HG03066 (cell line): ENCODE results near the gene KIAA0753.
"Not testable (repeated sequence)": the region's sequence is repeated elsewhere in the genome, so short reads cannot be mapped to it uniquely, and the experiment has no call there.

ENCODE experiments used
- ATAC-seq: cut with Tn5 transposase; IDR thresholded peaks from one replicate; pipeline ENCODE4 v1.9.1; 2021; ENCODE audit warnings: low read depth; ENCODE audit not compliant: unreplicated experiment

The KIAA0753 gene

DNA sequence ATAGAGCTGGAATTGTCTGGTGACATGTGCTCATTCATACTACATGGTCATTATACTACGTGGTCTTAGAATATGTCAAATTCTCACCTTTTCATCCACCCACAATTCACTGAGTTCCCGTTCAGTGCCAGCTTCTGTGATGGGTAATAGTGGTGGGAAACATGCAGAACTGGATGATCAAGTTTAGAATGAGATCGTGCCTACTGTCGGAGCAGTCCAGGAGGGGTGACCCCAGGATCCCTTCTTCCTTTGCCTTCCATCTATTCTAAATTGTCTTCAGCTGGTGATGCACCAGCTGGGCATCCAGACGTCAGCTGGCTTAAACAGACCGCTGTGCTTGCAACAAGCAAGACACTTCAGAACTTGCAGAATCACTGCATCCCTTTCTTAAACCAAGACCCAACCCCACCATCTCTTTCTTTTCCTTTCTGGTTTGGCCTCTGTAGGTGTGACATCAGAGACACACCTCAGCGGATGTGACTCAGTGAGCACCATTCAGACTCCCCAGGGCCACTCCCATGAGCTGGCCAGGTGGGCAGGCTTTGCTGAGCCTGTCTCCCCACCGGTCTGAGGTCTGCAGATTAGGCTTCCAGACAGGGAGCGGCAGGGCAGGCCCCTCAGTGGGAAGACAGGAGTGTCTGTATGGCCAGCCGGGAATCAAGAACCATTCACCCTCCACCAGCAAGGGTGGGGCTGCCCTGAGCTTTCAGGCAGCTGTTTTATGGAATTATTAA lies 29.1 kb upstream of the KIAA0753 start:
- ATAC-seq, result no peak

DNA sequence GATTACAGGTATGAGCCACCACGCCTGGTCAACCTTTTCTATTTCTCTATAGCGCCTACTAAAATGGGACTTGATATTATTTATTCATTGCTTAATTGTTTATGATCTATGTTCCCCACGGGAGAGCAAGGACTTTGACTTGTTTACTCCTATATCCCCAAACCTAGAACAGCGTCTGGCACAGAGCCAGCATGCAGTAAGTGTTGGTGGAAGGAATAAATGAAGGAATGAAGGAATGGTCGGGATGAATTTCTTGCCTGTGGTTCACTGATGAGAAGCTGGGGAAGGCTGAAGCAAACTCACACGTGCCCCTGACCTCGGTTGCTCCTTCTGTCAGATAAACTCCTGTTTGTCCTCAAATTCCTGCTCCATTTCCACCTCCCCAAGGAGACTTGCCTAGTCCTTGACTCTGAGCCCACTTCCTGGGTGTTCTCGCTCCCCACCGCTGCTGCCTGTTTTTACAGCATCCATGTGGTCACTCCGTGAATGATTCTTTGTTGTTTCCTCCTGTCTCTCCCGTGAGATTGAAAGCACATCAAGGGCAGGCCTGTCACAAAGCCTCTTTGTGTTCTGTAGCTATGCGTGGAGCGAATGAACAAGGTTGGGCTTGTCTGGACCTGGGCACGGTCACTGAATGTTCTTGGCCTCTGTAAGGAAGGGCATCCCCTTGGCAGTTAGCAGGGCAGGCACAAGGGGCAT lies 28.4 kb upstream of the KIAA0753 start:
- no peak for ATAC-seq

DNA sequence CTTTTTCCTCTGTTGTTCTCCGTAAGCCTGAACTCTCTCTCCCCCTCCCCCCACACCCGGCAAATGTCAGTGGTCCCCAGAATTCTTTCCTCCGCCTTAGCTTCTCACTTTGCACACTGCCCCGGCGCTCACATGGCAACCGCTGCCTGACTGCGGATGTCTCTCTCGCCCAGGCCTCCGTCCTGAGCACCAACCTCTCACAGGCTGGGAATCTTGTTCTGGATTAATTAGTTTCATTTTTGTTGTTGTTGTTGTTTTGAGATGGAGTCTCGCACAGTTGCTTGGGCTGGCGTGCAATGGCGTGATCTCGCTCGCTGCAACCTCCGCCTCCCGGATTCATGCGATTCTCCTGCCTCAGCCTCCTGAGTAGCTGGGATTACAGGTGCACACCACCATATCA lies 27.7 kb upstream of the KIAA0753 start:
- ATAC-seq, result no peak

DNA sequence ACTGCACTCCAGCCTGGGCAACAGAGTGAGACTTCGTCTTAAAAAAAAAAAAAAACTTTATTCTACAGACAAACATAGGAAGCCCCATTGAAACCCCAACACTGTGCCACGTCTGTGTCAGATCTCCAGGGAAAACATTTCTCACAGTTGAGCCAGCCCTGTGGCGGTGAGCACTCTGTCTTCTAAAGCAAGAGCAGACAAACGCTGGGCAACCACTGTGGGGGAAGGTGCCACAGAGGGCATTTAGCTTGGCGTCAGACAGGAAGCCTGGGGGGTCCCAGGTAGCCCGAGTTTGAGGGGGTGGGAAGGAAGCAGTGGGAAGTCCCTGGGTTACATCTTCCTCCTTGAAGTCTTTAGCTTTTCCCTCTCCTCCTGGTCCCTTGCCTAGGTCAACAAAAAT lies 27.0 kb upstream of the KIAA0753 start:
- no peak for ATAC-seq

DNA sequence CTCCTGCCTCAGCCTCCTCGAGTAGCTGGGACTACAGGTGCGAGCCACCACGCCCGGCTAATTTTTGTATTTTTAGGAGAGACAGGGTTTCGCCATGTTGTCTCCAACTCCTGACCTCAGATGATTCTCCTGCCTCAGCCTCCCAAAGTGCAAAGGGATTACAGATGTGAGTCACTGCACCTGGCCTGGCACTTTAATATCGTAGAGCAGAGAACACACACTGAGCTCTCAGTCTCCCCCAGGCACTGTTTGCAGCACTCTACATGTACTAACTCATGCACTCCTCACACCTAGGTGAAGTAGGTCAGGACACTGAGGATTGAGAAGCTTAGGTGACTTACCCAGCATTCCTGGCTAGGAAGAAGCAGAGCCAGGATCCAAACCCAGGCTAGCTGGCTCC lies 26.0 kb upstream of the KIAA0753 start:
- no peak for ATAC-seq

DNA sequence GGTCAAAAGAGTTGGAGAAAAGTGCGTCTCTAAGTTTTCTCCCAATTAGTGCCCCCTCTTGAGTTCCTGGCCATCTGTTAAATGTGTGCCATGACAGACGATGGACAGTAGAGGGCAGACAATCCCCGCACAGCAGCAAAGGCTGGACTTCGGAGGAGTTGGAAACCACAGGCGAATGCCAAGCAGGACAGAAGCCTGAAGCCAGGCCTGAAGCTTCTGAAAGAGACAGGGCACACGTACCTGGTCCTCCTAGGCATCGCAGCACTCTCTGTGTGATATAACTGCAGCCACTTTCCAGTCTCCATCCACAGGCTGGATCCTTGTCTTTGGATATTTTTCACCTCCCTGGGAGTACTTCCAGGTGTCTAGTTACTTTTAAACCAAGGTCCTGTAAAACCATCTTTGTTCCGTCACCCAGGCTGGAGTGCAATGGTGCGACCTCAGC lies 25.6 kb upstream of the KIAA0753 start:
- ATAC-seq, result no peak

DNA sequence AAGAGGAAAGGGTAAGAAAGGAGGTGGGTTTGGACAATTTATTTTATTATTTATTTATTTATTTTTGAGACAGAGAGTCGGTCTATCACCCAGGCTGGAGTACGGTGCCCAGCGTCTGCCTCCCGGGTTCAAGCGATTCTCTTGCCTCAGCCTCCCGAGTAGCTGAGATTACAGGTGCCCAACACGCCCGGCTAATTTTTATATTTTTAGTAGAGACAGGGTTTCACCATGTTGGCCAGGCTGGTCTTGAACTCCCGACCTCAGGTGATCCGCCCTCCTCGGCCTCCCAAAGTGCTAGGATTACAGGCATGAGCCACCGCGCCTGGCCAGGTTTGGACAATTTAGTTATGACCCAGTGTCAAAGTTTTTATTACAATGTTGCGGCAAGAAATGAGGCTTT lies 22.7 kb upstream of the KIAA0753 start:
- not testable (repeated sequence) for ATAC-seq

DNA sequence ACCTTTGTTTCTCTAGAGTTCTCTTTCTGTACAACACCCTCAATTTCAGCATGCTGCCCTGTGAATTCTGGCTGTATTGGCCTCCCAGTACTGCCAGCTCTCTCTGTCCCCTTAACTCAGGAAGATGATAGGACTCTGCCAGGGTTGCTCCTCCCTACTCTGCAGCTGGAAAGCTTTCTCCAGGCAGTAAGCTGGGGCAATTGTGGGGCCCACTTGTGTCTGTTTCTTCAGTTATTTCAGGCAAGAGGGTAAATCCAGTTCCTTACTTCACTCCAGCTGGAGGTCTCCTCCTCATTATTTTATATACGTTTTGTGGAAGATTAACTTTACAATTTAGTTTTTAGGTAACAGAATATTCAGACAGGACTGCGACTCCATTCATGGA lies 20.9 kb upstream of the KIAA0753 start:
- ATAC-seq, result no peak

DNA sequence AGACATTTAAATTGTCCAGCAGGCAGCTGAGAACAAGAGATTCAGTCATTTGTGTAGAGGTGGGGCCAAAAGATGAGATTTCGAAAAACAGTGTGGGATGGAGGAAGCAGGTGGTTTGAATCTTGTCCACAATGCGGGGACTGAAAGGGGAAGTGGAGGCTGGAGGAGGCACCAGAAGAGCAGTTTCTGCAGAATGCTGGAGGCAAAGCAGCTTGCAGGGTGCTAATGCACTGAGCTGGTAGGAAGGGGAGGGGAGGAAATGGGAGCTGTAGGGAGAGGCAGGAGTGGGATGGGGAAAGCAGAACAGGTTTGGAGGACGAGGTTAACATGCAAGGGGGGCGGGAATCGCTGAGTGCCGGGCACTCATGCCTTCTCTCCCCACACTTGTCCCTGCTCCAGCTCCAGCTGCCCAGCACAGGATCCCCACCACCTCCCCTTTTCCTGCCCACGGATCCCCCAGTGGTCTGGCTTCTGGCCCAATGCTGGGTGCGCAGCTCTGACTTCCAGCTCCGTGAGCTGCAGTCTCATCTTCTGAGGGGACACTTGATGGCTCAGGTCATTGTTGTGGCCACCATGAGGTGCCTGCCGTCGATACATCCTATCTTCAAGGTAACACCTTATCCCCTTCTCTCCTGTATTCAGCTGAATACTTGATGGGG lies 20.4 kb upstream of the KIAA0753 start:
- no peak for ATAC-seq

DNA sequence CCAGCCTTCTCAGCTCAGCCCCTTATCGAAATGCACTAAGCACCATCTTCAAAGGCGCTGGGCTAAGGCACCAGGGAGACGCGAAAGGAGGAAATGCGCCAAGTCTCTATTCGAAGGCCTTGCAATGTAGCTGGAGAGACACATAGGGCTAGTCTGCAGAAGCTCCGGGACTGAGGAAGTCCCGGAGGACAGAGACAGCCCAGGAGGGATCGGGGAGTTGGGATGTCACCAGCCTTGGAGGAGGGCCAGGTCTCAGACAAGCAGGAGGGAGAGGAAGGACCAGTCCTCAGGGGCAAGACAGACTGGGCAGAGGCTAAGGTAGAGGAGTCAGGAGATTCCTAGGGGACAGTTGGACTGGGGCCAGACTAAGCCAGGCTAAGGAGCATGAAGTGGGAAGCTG lies 19.6 kb upstream of the KIAA0753 start:
- ATAC-seq, result no peak

DNA sequence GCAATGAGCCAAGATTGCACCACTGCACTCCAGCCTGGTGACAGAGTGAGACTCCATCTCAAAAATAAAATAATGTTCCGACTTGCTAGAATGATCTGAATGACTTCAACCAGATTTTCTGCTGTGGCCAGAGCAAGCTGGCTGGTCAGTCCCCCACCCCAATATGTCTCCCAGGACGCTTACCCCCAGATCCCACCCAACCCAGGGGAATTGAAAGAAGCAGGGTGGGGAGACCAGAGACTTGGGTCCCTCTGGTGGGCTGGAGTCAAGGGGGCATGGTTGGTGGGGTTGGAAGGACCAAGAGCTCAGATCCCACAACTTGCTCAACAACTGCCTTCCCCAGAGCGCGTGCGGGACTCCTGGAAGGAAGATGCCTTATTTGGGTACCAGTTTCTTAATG lies 17.9 kb upstream of the KIAA0753 start:
- ATAC-seq, result not testable (repeated sequence)

DNA sequence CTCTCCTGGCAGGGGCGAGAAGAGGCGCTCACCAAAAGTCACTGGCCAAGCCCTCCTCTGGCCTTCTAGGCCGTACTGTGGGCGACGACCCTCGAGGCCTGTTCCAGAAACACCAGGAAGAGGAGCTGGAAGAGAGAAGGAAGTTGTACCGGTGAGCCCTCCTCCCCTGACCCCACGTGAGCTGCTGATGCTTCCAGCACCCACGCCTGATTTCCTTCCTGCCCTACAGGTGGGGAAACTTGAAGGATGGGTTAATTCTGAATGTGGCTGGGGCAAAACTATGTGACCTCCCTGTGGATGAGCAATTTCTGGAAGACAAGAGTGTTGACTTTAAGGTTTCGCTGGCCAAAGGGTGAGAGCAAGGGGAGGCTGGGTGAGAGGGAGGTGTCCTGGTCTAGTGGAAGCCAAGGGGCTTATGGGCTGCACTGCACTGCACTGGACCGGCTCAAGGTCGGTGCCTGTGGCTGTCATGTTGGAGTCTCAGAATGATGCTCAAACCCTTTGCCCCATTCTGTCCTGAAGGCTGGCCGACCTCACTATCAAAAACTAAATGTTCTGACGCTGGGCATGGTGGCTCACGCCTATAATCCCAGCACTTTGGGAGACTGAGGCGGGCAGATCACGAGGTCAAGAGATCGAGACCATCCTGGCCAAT lies 17.2 kb upstream of the KIAA0753 start:
- ATAC-seq, result no peak

DNA sequence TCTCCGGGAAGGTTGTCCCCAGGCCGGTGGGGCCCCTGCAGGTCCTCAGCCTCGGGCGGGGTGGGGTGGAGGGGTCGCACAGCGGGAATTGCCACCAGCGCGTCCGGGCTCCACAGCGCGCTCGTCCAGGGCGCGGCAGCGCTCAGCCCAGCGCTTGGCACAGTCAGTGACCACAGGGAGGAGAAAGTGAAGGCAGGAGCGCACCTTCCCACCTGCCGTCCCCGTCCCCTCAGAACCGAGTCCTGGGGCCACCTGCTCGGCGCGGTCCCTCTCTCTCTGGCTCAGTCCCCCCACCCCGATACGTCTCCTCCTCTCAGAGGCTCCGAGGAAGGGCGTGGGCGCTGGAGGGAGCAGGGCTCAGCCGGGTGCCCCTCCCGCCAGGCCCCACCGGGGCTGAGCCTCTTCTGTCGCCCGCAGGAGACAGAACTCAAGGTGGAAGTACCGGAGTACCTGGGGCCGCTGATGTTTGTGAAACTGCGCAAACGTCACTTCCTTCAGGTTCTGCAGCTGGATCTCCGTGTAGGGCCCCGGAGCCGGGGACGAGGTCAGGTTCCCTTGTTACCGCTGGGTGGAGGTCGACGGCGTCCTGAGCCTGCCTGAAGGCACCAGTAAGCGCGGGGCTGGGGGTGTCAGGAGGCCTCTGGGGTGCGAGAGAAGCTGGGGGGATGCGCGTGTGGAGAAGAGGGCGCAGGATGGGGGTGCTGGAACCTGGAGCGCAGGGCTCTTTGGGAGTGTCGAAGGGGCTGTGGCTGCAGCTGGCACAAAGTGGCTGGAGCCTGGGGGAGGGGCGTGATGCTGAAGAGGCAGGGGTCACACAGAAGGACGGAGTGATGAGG lies 16.5 kb upstream of the KIAA0753 start:
- ATAC-seq, result not testable (repeated sequence)

DNA sequence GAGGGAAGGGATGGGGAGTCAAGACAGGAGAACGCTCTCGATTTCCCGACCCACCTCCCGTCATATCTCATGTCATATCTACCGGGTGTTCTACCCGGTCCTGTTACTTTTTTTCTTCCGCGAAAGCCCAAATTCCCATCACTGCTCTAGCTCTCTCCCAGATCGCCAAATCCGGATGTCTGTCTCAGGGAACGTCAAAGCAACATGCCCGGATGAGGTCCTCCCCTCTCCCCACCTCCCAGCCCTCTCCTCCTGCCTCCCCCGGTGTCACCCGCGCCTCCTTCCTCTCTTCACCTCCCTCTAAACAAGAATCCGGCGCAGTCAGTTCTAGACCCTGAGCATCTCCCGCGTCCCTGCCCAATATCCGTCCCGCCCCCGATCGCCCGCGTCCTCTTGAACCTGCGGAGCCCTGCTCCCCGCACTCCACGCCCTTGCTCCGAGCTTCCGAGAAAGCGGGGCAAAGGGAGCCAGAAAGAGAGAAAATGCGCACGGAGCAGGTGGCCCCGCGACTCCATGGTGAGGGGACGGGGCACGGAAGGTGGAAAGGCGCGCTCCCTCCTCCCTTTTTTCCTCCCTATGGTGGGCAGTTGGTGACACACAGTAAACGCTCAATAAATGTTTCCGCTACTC lies 15.3 kb upstream of the KIAA0753 start:
- ATAC-seq, result not testable (repeated sequence)

DNA sequence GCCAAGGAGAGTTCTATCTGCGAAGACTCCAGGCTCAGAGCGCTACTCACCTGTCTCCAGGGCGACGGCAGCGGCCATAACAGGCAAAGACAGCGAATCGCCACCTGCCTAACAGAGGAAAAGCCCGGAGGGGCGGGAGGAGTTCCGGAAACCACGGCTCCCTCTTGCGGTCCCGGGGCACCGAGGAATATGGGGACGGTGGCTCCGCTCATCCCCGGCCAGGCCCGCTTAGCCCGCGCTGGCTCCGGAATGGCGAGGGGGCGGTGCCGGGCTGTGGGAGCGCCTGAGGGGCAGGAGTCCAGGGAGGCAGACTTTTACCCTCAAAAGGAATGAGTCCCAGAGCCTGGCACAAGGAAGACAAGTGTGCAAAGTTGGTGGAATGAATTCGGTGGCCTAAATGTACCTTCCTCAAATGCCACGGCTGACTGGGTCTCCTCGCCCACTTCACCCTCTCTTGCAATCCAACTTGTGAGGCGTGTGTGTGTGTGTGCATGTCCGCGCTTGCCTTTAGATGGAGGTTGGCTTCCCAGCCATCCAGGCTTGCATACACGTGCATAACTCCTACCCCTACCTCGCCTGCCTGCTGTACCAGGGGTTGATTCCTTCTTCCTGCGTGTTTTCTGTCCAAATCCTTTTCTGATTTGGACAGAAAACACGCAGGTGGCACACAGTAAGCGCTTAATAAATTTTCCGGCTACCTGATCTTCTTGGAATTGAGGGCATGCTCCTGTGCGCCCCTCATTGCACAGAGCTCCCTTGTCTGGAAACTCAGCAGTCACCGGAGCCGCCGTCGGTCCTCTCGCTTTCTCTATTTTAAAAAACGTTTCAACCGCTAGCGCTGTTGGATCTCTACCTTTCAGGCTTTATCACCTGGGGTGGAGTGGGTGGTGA lies 14.6 kb upstream of the KIAA0753 start:
- no peak for ATAC-seq

DNA sequence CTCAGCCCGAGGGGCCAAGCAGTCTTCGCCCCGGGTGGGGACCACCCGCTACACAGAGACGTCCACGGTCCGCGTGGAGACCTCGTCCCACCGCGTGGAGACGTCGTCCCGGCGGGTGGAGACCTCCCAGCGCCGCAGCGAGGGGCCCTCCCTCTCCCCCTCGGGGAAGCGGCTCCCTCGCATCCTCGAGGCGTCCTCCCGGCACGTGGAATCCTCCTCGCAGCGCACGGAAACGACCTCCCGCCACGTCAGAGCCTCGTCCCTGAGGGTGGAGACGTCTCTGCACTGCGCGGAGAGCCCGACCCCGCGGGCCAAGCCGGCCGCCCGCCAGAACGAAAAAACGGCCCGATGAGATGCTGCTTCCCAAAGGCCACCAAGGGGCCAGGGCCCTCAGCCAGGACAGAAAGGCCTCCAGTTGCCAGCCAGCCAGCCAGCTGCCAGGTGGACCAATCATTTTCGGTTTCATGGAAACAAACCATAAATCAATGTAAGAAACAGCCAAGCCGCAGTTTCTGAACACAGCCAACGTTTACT lies 11.5 kb upstream of the KIAA0753 start:
- ATAC-seq, result no peak

DNA sequence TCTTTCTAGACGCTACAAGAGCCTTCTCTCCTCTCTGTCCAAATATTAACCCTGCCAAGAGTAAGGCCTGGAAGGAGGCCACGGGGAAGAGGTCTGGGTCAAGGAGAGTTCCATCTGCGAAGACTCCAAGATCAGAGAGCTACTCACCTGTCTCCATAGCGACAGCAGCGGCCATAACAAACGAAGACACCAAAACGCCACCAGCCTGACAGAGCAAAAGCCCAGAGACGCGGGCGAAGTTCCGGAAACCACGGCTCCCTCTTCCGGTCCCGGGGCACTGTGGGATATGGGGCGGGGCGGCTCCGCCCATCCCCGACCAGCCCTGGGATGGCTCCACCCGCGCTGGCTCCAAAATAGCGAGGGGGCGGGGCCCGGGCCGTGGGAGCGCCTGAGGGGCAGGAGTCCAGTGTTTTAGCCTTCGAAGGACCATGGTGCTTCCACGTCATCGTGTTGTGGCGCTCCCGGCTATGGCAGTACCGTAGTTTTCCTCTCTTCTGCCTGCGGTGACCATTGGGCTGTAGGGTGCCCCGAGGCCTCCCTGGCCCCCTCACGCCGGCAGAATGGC lies 10.9 kb upstream of the KIAA0753 start, which contains the start of the genes C17orf100 and MED31:
Gene C17orf100 (plus strand): TSS at position 409 of the 565 bp plus-strand sequence. CDS start 152 bp downstream, at position 561.
Gene MED31 (minus strand): TSS at position 252 of the 565 bp plus-strand sequence. CDS start 77 bp downstream, at position 175.
- ATAC-seq, result peak; percentile 88

DNA sequence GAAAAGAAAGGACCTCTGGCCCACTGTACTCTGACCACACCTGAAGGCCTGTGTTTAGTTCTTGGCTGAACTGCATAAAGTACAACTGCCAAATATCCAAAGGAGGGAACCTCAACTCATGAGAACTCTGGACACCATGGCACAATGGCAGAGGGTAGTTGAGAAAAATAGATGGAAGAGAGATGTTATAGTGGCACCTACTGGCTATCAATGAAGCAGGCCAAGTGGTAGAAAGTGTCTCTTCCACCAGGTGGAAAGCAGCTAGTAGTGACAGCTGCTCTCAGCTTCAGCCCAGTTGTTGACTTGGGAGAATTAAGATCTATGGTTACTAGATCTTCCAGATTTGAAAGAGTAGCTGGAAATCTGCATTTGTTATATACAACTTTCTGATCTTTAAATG lies 7.7 kb upstream of the KIAA0753 start:
- no peak for ATAC-seq
